Gastrocnemius medialis (tissue), 4 donors: ENCODE data around the gene DMD.

Experiments used
- CTCF ChIP-seq, 5 experiments: fragments of 450-650 bp in 3 of 5; fragments of 200-600 bp in 2 of 5; sonication (generic) in 2 of 5; IDR thresholded peaks in 4 of 5; conservative IDR thresholded peaks in 1 of 5; 1 replicate in 4 of 5; 2 replicates in 1 of 5; pipeline ENCODE4 v1.5.1; 2016 to 2019; ENCODE audit warnings: antibody characterized with exemption in 5 of 5, mild to moderate bottlenecking in 3 of 5, moderate library complexity in 3 of 5
- POLR2A ChIP-seq, 2 donors: fragments of 450-650 bp; IDR thresholded peaks; one replicate each; pipeline ENCODE4 v1.6.1; 2017; ENCODE audit warnings: antibody characterized with exemption in 2 of 2, mild to moderate bottlenecking in 2 of 2, moderate library complexity in 2 of 2

DNA sequence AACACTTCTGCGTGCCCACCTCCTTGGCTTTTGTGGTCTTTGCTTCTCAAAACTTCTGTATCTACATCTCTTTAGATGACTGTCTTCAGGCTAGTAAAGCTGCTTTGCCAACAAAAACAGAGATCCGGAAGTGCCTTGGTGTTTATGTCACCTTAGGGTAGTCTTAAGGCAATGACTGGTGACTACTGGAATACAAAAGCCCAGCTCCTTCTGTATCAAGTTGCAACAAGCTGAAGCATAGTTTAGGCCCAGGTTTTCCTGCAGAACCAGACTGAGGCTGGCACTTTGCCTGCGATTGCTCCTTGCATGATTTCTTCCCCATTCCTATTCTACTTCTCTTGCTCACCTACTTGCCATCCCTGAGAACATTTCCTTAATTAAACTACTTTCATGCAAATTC, 333.8 kb downstream of the DMD start:
- TF ChIP-seq CTCF (IDR thresholded peaks at IDR 0.05 in 4 of 5, conservative IDR thresholded peaks at IDR 0.05 in 1 of 5) (no peak), POLR2A (IDR thresholded peaks at IDR 0.05) (no peak)
